ENCODE data around the gene EDN2.

DNA sequence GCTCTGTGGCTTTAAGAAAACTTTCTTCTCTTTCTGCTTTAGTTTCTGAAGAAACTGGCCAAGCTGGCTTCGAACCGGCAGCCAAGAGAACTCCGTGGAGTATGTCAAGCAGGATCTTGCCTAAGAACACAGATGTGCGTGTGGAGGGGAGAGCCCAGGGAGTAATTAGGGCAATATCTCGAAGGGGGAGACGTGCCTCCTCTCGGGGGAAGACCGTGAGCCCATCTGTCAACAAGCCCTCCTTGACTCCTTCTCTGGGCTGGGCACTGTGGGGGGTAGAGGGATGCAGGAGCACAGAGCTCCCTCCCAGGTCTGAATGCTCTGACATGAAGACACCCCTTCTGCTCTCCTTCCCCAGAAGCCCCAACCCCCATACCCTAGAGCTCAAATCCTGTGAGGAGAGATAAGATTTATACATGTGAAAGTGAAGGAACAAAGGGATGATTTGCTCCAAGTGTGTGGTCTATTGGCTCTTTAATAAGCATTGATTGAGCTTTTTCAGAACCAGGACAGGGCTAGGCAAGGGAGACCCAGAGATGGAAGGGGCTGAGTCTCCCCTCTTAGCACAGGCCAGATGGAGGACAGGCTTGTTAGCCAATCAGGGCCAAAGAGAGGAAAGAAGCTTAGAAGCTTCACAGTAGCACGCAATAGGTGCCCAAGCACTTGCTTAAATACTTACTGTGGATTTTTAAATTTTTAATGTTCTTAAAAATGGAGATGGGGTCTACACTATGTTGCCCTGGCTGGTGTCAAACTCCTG lies 37.5 kb downstream of the EDN2 start:
- TF ChIP-seq, protein P1, sequence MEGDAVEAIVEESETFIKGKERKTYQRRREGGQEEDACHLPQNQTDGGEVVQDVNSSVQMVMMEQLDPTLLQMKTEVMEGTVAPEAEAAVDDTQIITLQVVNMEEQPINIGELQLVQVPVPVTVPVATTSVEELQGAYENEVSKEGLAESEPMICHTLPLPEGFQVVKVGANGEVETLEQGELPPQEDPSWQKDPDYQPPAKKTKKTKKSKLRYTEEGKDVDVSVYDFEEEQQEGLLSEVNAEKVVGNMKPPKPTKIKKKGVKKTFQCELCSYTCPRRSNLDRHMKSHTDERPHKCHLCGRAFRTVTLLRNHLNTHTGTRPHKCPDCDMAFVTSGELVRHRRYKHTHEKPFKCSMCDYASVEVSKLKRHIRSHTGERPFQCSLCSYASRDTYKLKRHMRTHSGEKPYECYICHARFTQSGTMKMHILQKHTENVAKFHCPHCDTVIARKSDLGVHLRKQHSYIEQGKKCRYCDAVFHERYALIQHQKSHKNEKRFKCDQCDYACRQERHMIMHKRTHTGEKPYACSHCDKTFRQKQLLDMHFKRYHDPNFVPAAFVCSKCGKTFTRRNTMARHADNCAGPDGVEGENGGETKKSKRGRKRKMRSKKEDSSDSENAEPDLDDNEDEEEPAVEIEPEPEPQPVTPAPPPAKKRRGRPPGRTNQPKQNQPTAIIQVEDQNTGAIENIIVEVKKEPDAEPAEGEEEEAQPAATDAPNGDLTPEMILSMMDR (IDR thresholded peaks at IDR 0.05) = no peak
- TF ChIP-seq POLR2A (IDR thresholded peaks at IDR 0.05) = no peak
